ENCODE data around the gene CDX4.
"Not testable (repeated sequence)": the region's sequence is repeated elsewhere in the genome, so short reads cannot be mapped to it uniquely, and the experiment has no call there.

The CDX4 gene, protein sequence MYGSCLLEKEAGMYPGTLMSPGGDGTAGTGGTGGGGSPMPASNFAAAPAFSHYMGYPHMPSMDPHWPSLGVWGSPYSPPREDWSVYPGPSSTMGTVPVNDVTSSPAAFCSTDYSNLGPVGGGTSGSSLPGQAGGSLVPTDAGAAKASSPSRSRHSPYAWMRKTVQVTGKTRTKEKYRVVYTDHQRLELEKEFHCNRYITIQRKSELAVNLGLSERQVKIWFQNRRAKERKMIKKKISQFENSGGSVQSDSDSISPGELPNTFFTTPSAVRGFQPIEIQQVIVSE

DNA sequence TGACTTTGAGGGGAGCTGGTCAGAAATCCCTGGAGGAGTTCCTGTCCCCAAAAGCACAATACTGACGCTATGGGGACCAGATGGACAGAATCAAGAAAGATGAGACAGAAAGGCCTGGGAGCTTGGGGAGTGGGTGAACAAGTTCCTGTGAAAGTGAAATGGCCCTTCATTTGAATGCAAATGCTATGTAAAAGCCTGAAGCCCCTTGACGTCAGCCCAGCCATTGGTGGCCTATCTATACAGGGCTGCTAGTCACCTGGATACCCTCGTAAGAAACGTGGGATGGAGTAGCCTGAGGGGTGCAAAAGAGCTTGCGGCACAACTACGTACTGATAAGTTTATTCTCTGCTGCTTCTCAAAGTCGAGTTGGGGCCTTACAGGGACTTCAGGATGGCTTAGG is at the start of gene CDX4:
Gene CDX4, plus strand, starts transcription at position 223 of the 400 bp plus-strand sequence. CDS start 201 bp downstream, outside the sequence.
- no peak for DNase-seq (ENCODE audit: low read depth)

DNA sequence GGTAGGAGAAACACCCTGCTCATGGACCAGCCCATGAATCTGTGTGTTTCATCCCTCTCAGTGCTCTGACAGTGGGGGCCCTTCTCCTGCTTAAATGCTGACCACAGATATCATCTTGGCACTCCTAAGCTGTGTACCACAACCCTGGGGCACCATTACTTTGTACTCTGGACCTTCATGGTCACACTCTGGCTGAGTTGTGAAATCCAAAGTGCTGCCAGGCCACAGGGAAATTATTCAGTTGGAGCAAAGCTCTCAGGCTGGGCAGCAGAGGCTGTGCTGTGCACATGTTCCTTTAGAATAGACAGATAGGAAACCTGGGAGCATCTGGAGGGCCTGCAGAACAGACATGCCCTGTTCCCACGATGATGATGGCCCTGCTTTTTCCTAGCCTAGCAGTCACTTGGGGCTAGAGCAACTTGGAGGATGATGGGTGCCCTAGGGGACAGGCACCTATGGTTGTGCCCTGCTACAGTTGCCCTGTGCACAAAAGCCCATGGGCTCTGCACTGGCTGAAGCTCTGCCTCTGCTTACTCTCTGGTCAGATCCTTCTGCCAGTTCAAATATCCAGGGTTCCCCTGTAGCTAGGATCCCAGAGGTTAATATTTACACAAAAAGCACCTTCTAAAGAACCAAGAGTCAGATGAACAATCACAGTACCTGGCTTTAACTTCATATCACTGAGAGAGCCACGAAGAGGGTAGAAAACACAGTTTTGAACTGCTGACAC is 48.5 kb upstream of the CDX4 start:
- DNase-seq (ENCODE audit: low read depth), result no peak

DNA sequence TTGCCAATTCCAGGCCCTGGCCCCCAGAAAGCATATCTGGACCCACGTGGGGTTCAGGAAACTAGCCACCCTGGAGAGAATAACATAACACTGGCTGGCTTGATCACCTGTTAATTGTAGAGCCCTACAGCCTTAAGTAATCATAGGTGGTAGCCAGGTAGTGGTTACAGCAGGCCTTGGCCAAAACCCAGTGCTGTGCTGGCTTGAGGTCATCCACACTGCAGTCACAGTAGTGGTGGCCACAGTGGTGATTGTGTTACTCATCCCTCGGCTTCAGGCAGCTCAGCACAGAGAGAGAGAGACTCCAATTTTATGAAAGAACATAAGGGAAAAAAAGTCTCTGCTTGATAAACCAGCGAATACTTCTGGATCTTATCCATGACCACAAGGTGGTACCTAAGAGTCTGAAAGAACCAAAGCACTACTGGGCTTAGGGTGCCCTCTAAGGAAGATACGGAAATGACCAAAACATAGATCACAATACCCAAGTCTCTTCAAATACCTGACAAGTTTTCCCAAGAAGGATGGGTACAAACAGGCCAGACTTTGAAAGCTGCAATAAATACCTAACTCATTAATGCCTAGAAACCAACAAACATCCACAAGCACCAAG is 46.6 kb upstream of the CDX4 start:
- no peak for DNase-seq (ENCODE audit: low read depth)

DNA sequence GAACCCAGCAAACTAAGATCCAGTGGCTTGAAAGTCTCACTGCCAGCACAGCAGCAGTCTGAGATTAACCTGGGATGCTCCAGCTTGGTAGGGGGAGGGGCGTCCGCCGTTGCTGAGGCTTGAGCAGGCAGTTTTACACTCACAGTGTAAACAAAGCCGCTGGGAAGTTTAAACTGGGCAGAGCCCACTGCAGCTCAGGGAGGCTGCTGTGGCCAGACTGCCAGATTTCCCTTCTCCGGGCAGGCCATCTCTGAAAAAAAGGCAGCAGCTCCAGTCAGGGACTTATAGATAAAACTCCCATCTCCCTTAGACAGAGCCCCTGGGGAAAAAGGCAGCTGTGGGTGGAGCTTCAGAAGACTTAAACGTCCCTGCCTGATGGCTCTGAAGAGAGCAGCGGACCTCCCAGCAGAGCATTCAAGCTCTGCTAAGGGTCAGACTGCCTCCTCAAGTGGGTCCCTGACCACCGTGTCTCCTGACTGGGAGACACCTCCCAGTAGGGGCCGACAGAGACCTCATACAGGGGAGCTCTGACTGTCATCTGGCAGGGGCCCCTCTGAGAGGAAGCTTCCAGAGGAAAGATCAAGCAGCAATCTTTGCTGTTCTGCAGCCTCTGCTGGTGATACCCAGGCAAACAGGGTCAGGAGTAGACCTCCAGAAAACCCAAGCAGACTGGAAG is 45.1 kb upstream of the CDX4 start:
- DNase-seq (ENCODE audit: low read depth), result no peak

- no peak for DNase-seq (ENCODE audit: low read depth)
Measured at GRCh38 chrX:73412930-73413329, 33.9 kb upstream of the CDX4 start.

- no peak for DNase-seq (ENCODE audit: low read depth)
Measured at GRCh38 chrX:73447311-73447794, 500 bp downstream of the CDX4 start.

DNA sequence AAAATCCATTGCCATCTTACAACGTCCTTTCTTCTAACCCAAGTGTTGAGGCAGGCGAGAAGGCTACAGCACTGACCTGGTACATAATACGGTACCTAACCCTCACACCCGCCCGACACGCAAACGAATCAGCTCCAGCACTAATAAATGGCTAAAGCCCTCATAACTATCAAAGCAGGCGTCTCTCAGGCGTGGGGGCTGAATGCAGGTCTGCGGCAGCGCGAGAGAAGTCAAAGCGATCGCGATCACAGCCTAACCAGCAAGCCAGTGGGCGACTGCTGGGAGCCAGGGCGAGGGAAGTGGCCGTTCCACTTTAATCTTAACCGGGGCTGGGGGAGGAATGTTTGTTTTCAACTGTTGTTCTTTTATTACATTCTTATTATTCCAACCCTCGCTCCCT is 1.5 kb downstream of the CDX4 start:
- DNase-seq (ENCODE audit: low read depth), result no peak

DNA sequence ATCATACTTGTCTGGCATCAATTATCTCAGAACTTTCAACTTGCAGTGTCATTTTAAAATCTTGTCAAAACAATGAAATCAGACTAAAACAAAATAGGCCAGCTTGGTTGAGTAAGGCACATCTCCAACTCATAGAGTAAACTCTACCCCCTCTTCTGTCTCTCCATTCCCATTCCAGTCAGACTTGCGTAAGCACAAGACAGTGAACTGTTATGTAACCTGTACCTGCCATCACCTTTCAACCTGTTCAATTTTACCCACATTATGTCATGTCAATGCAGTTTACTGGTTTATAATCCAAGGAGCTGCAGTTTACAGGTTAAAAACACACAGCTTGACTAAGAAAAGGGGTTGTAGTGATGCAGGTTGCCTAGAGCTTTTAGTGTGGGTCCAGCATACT is 8.3 kb downstream of the CDX4 start:
- no peak for DNase-seq (ENCODE audit: low read depth)

GRCh38 chrX:73457306-73457705 is 10.5 kb downstream of the CDX4 start:
- no peak for DNase-seq (ENCODE audit: low read depth)

- no peak for DNase-seq (ENCODE audit: low read depth)
Measured at GRCh38 chrX:73468376-73468775, 21.5 kb downstream of the CDX4 start.

- no peak for DNase-seq (ENCODE audit: low read depth)
Measured at GRCh38 chrX:73478961-73479360, 32.1 kb downstream of the CDX4 start.

DNA sequence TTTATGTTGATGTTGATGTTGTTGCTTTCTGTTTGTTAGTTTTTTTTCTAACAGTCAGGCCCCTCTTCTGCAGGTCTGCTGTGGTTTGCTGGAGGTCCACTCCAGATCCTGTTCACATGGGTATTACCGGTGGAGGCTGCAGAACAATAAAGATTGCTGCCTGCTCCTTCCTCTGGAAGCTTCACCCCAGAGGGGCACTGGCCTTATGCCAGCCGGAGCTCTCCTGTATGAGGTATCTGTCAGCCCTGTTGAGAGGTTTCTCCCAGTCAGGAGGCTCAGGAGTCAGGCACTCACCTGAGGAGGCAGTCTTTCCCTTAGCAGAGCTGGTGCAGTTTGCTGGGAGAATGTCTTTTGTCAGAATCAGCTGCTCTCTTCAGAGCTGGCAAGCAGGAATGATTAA is 34.7 kb downstream of the CDX4 start:
- DNase-seq (ENCODE audit: low read depth), result no peak

DNA sequence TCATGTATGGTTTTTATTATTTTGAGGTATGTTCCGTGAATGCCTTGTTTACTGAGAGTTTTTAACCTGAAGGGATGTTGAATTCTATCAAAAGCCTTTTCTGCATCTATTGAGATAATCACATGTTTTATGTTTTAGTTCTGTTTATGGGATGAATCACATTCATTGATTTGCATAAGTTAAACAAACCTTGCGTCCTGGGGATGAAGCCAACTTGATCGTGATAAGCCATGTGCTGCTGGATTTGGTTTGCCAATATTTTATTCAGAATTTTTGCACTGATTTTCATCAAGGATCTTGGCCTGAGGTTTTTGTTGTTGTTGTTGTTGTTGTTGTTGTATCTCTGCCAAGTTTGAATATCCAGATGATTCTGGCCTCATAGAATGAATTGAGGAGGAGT is 43.8 kb downstream of the CDX4 start:
- DNase-seq (ENCODE audit: low read depth), result no peak

DNA sequence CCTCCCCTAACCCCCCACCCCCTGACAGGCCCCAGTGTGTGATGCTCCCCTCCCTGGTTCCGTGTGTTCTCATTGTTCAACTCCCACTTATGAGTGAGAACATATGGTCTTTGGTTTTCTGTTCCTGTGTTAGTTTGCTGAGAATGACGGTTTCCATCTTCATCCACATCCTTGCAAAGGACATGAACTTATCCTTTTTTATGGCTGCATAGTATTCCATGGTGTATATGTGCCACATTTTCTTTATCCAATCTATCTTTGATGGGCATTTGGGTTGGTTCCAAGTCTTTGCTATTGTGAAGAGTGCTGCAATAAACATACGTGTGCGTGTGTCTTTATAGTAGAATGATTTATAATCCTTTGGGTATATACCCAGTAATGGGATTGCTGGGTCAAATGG is 45.3 kb downstream of the CDX4 start:
- DNase-seq (ENCODE audit: low read depth), result not testable (repeated sequence)

Measured in stimulated activated CD4-positive, alpha-beta T cell treated with anti-CD3 and anti-CD28 coated beads, Interleukin-2, amount 100 ng/mL, for 4 hours (primary cell).